HepG2 (cell line): ENCODE measurements around the gene C3orf80.

Source experiments
- BHLHE40 ChIP-seq: IDR thresholded peaks from 2 replicates; pipeline ENCODE4 v1.6.1; 2011; ENCODE audit warnings: low read length, improper control_type of control experiment
- CBFB ChIP-seq: sonication (generic); formaldehyde crosslinking; IDR thresholded peaks from 2 replicates; pipeline ENCODE4 v1.4.0; 2020; ENCODE audit warnings: missing genetic modification reagents
- CCAR2 ChIP-seq: fragments of 200-400 bp; formaldehyde crosslinking; optimal IDR thresholded peaks from 2 replicates; pipeline ENCODE3; 2018; ENCODE audit warnings: low read depth, mild to moderate bottlenecking, low read length, moderate library complexity
- CCDC6 ChIP-seq: sonication (generic); formaldehyde crosslinking; IDR thresholded peaks from 2 replicates; pipeline ENCODE4 v1.8.1; 2022; ENCODE audit warnings: mild to moderate bottlenecking, missing genetic modification reagents, moderate library complexity
- CTCF ChIP-seq: sonication (generic); formaldehyde crosslinking; IDR thresholded peaks from 2 replicates; pipeline ENCODE4 v1.5.0; 2020; ENCODE audit warnings: mild to moderate bottlenecking, missing genetic modification reagents, moderate library complexity
- KLF12 ChIP-seq: sonication (generic); formaldehyde crosslinking; IDR thresholded peaks from 2 replicates; pipeline ENCODE4 v1.4.0; 2020; ENCODE audit warnings: missing genetic modification reagents, borderline replicate concordance
- REST ChIP-seq, 2 experiments: IDR thresholded peaks; 2 replicates each; pipeline ENCODE4 v1.6.1; 2011 to 2012; ENCODE audit warnings: low read length in 2 of 2, borderline replicate concordance in 1 of 2, low read depth in 1 of 2, mild to moderate bottlenecking in 1 of 2, moderate library complexity in 1 of 2
- SKI ChIP-seq: fragments of 450-650 bp; IDR thresholded peaks from one replicate; pipeline ENCODE4 v1.6.1; 2018; ENCODE audit warnings: mild to moderate bottlenecking; ENCODE audit not compliant: partially characterized antibody
- YEATS2 ChIP-seq: sonication (generic); formaldehyde crosslinking; IDR thresholded peaks from 2 replicates; pipeline ENCODE4 v1.4.0; 2020; ENCODE audit warnings: missing genetic modification reagents, borderline replicate concordance
- ZNF260 ChIP-seq: sonication (generic); formaldehyde crosslinking; IDR thresholded peaks from 2 replicates; pipeline ENCODE4 v1.4.0; 2020; ENCODE audit warnings: missing genetic modification reagents, low read depth, mild to moderate bottlenecking, borderline replicate concordance
- ZNF414 ChIP-seq: sonication (generic); formaldehyde crosslinking; IDR thresholded peaks from 2 replicates; pipeline ENCODE4 v1.5.0; 2020; ENCODE audit warnings: missing genetic modification reagents
- ZNF558 ChIP-seq: sonication (generic); formaldehyde crosslinking; IDR thresholded peaks from 2 replicates; pipeline ENCODE4 v1.9.0; 2022; ENCODE audit warnings: mild to moderate bottlenecking, missing genetic modification reagents, borderline replicate concordance
- TF ChIP-seq, protein P1 (sequence below): sonication (generic); formaldehyde crosslinking; IDR thresholded peaks from 2 replicates; pipeline ENCODE4 v1.4.0; 2020; ENCODE audit warnings: missing genetic modification reagents, borderline replicate concordance

- TF ChIP-seq ZNF558 (CRISPR knock-in tag) (no peak), CCDC6 (CRISPR knock-in tag) (no peak), CTCF (CRISPR knock-in tag) (no peak), CBFB (CRISPR knock-in tag) (no peak), KLF12 (CRISPR knock-in tag) (no peak), SKI (no peak), CCAR2 (no peak), ZNF260 (CRISPR knock-in tag) (no peak), BHLHE40 (no peak), REST (IDR thresholded peaks at IDR 0.05; ENCODE audit: borderline replicate concordance in 1 of 2, low read depth in 1 of 2, low read length in 2 of 2) (no peak), YEATS2 (no peak), ZNF414 (CRISPR knock-in tag) (no peak)
- TF ChIP-seq, protein P1, sequence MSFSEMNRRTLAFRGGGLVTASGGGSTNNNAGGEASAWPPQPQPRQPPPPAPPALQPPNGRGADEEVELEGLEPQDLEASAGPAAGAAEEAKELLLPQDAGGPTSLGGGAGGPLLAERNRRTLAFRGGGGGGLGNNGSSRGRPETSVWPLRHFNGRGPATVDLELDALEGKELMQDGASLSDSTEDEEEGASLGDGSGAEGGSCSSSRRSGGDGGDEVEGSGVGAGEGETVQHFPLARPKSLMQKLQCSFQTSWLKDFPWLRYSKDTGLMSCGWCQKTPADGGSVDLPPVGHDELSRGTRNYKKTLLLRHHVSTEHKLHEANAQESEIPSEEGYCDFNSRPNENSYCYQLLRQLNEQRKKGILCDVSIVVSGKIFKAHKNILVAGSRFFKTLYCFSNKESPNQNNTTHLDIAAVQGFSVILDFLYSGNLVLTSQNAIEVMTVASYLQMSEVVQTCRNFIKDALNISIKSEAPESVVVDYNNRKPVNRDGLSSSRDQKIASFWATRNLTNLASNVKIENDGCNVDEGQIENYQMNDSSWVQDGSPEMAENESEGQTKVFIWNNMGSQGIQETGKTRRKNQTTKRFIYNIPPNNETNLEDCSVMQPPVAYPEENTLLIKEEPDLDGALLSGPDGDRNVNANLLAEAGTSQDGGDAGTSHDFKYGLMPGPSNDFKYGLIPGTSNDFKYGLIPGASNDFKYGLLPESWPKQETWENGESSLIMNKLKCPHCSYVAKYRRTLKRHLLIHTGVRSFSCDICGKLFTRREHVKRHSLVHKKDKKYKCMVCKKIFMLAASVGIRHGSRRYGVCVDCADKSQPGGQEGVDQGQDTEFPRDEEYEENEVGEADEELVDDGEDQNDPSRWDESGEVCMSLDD = no peak
Observed at GRCh38 chr3:160260587-160261270, 35.5 kb downstream of the C3orf80 start.
